Measurements from ENCODE around the gene RANBP9. TPM values are rescaled to one million over a fixed set of nuclear protein-coding genes. Genes with fewer than 3 reads are reported as not detected.

RANBP9 gene
- total and polyA plus RNA-seq, 4 donors = 16.6 to 50.4 (median 25.5) TPM

DNA sequence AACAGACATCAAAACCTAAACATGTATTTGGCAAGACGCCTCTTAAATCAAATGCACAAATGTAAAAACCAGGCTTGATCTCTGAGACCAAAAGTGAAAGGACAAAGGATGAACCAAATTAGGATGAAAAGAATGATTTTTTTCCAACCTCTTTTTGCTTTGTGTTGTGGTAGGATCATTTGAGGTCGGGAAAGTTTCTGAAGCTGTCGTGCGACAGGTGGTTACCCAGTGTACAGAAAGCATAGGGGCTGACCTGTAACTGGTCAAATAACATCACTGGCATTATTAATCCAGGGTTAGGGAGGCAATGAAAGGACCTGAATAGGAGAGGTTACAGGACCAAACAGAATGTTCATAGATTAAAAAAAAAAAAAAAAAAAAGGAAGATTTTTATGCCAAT lies 114.6 kb downstream of the RANBP9 start:
- peaks cover 3 to 34% (median 19%) of the 10 kb centered on the region in 4 donors for H3K36me3 ChIP-seq (ENCODE audit: control insufficient read depth in 4 of 4, insufficient read depth in 4 of 4, low read length in 4 of 4)
- no peaks in the 10 kb centered on the region for H3K4me1 ChIP-seq (ENCODE audit: control insufficient read depth in 5 of 5, insufficient read depth in 5 of 5, low read length in 5 of 5)
- H3K27me3 ChIP-seq (ENCODE audit: control insufficient read depth in 3 of 3, insufficient read depth in 3 of 3, low read length in 2 of 3) = no peaks in the 10 kb centered on the region
- no peaks in the 10 kb centered on the region for H3K9me3 ChIP-seq (ENCODE audit: control insufficient read depth in 4 of 4, insufficient read depth in 3 of 4, low read length in 3 of 4)
- no peak for DNase-seq
- 96 to 97% methylated on average over 4 of the region's 4 CpGs for WGBS, 2 donors
- H3K9ac ChIP-seq (ENCODE audit: insufficient read depth in 1 of 2, low read length in 2 of 2) = no peak overlapping the region
- H3K27ac ChIP-seq (ENCODE audit: low read depth in 1 of 2, low read length in 1 of 2) = no peak overlapping the region
- TF ChIP-seq, protein P1, sequence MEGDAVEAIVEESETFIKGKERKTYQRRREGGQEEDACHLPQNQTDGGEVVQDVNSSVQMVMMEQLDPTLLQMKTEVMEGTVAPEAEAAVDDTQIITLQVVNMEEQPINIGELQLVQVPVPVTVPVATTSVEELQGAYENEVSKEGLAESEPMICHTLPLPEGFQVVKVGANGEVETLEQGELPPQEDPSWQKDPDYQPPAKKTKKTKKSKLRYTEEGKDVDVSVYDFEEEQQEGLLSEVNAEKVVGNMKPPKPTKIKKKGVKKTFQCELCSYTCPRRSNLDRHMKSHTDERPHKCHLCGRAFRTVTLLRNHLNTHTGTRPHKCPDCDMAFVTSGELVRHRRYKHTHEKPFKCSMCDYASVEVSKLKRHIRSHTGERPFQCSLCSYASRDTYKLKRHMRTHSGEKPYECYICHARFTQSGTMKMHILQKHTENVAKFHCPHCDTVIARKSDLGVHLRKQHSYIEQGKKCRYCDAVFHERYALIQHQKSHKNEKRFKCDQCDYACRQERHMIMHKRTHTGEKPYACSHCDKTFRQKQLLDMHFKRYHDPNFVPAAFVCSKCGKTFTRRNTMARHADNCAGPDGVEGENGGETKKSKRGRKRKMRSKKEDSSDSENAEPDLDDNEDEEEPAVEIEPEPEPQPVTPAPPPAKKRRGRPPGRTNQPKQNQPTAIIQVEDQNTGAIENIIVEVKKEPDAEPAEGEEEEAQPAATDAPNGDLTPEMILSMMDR (IDR thresholded peaks at IDR 0.05; ENCODE audit: control extremely low read depth, extremely low read depth) = no peak
- ATAC-seq (ENCODE audit: insufficient read depth, low FRiP score) = no peak
- no peak overlapping the region for H3K4me3 ChIP-seq

DNA sequence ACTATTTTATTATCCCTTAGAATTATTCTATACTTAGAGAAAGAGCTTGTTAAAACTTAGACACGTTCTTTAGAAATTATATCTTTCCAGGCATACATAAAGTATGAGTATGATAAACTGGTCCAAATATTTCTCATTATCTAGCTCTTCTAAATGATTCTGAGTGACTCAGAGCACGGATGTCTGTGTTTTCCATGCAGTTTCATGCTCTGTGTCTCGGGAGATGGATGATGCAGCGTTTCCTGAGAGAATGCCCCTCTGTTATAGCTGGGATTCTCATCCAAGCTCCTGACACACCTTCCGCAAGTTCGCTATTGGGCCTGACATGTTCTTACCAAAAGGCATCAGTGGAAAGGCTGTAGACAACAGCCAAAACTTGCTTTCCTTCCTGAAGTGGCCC lies 117.9 kb downstream of the RANBP9 start:
- no peak for ATAC-seq (ENCODE audit: insufficient read depth, low FRiP score)
- Histone ChIP-seq H3K27ac (ENCODE audit: low read depth in 1 of 2, low read length in 1 of 2) (no peak overlapping the region), H3K27me3 (ENCODE audit: control insufficient read depth in 3 of 3, insufficient read depth in 3 of 3, low read length in 2 of 3) (no peaks in the 10 kb centered on the region), H3K9me3 (ENCODE audit: control insufficient read depth in 4 of 4, insufficient read depth in 3 of 4, low read length in 3 of 4) (no peaks in the 10 kb centered on the region), H3K4me1 (ENCODE audit: control insufficient read depth in 5 of 5, insufficient read depth in 5 of 5, low read length in 5 of 5) (no peaks in the 10 kb centered on the region), H3K36me3 (ENCODE audit: control insufficient read depth in 4 of 4, insufficient read depth in 4 of 4, low read length in 4 of 4) (peaks cover 3 to 38% (median 8%) of the 10 kb centered on the region in 4 donors), H3K9ac (ENCODE audit: insufficient read depth in 1 of 2, low read length in 2 of 2) (no peak overlapping the region), H3K4me3 (no peak overlapping the region)
- 90 to 98% methylated on average over 6 of the region's 6 CpGs for WGBS, 2 donors
- TF ChIP-seq, protein P1 (IDR thresholded peaks at IDR 0.05; ENCODE audit: control extremely low read depth, extremely low read depth) = no peak
- DNase-seq = no peak

DNA sequence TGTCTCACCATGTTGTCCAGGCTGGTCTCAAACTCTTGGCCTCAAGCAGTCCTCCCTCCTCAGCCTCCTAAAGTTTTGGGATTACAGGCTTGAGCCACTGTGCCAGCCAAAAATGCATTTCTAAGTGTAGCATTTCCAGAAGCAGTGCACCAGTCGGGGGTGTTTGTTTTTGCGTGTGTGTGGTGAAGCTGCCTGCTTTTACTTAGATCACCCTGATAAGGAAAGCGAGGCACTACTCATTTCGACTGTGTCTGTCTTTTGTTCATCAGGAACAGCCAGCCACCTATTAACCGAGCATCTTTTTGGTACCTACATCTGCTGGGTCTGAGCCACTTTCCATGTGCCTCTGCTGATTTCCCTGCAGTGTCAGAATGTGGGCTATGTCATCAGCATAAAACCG lies 118.5 kb downstream of the RANBP9 start:
- Histone ChIP-seq H3K27me3 (ENCODE audit: control insufficient read depth in 3 of 3, insufficient read depth in 3 of 3, low read length in 2 of 3) (no peaks in the 10 kb centered on the region), H3K36me3 (ENCODE audit: control insufficient read depth in 4 of 4, insufficient read depth in 4 of 4, low read length in 4 of 4) (peaks cover 3 to 33% (median 7%) of the 10 kb centered on the region in 4 donors)
- WGBS, 2 donors = 87 to 88% methylated on average over 6 of the region's 6 CpGs

More for the DNA sequence above, 118.5 kb downstream of the RANBP9 start:
- TF ChIP-seq, protein P1 (IDR thresholded peaks at IDR 0.05; ENCODE audit: control extremely low read depth, extremely low read depth) = no peak
- Histone ChIP-seq H3K4me3 (no peak overlapping the region), H3K27ac (ENCODE audit: low read depth in 1 of 2, low read length in 1 of 2) (no peak overlapping the region), H3K9ac (ENCODE audit: insufficient read depth in 1 of 2, low read length in 2 of 2) (no peak overlapping the region), H3K9me3 (ENCODE audit: control insufficient read depth in 4 of 4, insufficient read depth in 3 of 4, low read length in 3 of 4) (no peaks in the 10 kb centered on the region), H3K4me1 (ENCODE audit: control insufficient read depth in 5 of 5, insufficient read depth in 5 of 5, low read length in 5 of 5) (no peaks in the 10 kb centered on the region)
- no peak for ATAC-seq (ENCODE audit: insufficient read depth, low FRiP score)
- no peak for DNase-seq

All from lung (tissue), 12 donors.